H1 (cell line): ENCODE results near the gene POU4F1. TPM values are rescaled to one million over a fixed set of nuclear protein-coding genes. Genes with fewer than 3 reads are reported as not detected.

Experiments
- TAF1 ChIP-seq: IDR thresholded peaks from 2 replicates; pipeline ENCODE4 v1.6.1; 2011; ENCODE audit warnings: mild to moderate bottlenecking, low read depth, low read length
- TEAD4 ChIP-seq: IDR thresholded peaks from 2 replicates; pipeline ENCODE4 v1.6.1; 2012; ENCODE audit warnings: low read depth, low read length, inconsistent platforms, mixed read lengths
- polyA plus RNA-seq, 7 experiments: library from polyadenylated mRNA; depleted of rRNA in 3 of 7; stranded (reverse) in 5 of 7; unstranded in 2 of 7; fragments of >200 nt in 5 of 7; fragments of 200-250 nt in 2 of 7; gene quantifications; 1 replicate in 5 of 7; 2 replicates in 1 of 7; 4 replicates in 1 of 7; pipeline versions ENCODE4 v1.2.1 to v1.2.3, GENCODE V29; 2011 to 2013; ENCODE audit warnings: missing spikeins in 2 of 7, mixed read lengths in 2 of 7
- total RNA-seq: library from RNA; stranded (reverse); fragmentation: NEBNext Ultra II Directional; extraction: Animal tissue kit (Norgen Biotek cat#: 25700); gene quantifications from 2 replicates; pipeline ENCODE4 v1.2.1, GENCODE V29; 2021
- TF ChIP-seq, protein P1 (sequence below): IDR thresholded peaks from 2 replicates; pipeline ENCODE4 v1.6.1; 2012; ENCODE audit warnings: low read length, inconsistent platforms

The POU4F1 gene
- total and polyA plus RNA-seq, 2 of the 8 experiments (the other 6 are each of a cell fraction or from before 2014, with no cell fraction given): 0.09 to 0.32 TPM

DNA sequence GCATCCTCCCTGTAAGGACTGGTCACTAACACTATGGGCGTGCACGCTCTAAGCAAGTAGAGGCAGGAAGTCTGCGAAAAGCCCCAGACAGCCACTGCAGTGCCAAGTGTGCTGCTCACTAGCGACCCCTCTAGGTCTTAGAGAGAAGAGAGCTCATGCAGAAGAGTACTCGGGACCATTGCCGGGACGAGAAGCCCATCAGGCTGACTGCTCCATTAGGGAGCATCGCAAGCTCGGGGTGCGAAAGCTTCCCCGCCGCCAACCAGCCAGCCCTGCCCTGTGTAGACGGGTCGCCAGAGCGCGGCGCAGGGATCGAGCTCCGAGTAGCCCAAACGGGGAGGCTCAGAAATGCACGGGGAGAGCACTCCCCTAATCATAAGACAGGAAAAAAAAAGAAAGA is 16.6 kb downstream of the POU4F1 start (continued):
- TF ChIP-seq TEAD4 (no peak), TAF1 (no peak)
- TF ChIP-seq, protein P1, sequence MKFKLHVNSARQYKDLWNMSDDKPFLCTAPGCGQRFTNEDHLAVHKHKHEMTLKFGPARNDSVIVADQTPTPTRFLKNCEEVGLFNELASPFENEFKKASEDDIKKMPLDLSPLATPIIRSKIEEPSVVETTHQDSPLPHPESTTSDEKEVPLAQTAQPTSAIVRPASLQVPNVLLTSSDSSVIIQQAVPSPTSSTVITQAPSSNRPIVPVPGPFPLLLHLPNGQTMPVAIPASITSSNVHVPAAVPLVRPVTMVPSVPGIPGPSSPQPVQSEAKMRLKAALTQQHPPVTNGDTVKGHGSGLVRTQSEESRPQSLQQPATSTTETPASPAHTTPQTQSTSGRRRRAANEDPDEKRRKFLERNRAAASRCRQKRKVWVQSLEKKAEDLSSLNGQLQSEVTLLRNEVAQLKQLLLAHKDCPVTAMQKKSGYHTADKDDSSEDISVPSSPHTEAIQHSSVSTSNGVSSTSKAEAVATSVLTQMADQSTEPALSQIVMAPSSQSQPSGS: no peak
- TF ChIP-seq, all 59 proteins: peak for 12
